ENCODE results near the gene RGS9. TPM values are rescaled to one million over a fixed set of nuclear protein-coding genes. Genes with fewer than 3 reads are reported as not detected.

Gene RGS9
- total RNA-seq, 1 experiment from 2014 or later = 1.1 TPM

DNA sequence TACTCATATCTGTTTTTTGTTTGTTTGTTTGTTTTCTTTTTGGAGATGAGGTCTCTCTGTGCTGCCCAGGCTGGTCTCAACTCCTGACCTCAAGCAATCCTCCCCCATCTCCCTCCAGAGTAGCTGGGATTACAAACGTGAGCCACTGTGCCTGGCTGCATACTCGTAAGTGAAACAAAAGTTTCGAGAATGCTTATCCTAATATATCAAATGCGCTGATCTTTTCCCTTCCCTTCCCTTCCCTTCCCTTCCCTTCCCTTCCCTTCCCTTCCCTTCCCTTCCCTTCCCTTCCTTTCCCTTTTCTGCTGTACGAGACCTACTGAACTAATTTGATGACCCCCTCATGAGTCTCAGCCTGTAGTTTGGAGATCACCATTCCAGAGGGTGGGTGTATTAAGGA lies 122.1 kb downstream of the RGS9 start:
- no peak for DNase-seq (ENCODE audit: low read depth)

DNA sequence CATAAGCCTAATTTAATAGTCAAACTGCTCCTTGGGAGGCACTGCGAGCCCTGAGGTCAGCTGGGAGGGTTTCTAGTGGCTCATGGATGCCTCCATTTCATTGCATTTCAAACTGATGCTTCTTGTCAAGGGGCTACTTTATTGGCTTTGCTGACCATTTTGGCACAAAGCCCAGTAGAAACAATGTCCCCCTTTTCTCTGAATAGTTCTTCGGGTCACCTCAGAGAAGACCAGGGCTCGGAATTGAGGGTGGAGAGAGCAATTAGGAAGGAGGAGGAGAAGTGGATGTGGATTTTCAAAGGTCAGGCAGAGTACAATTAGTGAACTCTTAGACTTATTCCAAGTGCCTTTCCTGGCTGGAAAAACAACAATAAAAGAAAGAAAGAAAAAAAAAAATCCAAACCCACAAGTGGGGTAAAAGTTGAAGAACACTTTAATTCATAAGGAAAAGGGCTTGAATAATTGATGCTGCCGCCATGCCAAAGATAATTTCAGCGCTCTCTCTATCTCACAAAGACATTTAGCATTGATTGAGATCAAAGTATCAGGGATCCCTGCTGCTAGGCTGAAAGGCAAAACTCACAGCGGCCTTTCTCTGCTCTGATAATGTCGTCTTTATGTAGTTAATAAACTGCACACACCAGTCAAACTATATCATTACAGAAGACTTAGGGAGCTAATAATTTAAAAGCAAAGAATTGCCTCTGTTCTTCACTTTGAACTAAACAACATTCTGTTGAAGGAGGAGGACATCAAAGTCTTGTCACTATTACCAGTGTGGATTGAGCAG lies 122.7 kb downstream of the RGS9 start:
- no peak for DNase-seq (ENCODE audit: low read depth)

DNA sequence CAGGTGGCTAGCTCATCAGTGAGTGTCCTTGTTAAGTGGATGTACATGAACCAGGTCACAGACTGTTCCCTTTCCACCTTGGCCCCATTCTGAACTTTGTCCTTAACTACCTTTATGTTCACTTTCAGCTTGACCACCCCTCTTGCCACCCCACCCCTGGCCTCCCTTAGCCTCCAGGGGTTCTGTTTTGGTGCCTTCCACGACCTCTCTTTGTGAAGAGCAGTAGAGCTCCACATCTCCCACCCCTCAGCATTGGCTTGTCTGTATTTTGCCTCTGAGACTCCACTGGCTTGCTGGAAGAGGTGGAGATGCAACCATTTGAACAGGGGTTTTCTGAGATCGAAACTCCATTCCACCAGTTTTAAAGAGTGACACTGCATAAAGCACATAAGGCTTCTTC lies 123.5 kb downstream of the RGS9 start:
- no peak for DNase-seq (ENCODE audit: low read depth)

DNA sequence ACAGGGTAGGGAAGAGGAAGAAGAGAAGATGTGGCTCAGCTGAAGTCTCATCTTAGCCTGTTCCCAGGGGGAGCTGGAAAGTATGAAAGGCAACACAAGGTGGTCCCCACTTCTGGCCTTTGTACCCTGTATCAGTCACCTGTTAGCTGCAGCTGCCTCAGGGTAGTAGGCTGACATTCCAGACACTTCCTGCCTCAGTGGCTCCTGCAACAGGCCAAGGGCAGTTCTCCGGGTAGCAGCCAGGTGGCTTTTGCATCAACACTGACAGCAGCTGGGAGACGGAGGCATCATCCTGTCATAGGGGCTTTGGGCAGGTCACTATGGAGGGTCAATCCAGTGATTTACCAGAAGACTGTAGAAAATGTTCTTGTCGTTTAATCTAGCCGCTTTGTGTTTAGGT lies 124.0 kb downstream of the RGS9 start:
- no peak for DNase-seq (ENCODE audit: low read depth)

DNA sequence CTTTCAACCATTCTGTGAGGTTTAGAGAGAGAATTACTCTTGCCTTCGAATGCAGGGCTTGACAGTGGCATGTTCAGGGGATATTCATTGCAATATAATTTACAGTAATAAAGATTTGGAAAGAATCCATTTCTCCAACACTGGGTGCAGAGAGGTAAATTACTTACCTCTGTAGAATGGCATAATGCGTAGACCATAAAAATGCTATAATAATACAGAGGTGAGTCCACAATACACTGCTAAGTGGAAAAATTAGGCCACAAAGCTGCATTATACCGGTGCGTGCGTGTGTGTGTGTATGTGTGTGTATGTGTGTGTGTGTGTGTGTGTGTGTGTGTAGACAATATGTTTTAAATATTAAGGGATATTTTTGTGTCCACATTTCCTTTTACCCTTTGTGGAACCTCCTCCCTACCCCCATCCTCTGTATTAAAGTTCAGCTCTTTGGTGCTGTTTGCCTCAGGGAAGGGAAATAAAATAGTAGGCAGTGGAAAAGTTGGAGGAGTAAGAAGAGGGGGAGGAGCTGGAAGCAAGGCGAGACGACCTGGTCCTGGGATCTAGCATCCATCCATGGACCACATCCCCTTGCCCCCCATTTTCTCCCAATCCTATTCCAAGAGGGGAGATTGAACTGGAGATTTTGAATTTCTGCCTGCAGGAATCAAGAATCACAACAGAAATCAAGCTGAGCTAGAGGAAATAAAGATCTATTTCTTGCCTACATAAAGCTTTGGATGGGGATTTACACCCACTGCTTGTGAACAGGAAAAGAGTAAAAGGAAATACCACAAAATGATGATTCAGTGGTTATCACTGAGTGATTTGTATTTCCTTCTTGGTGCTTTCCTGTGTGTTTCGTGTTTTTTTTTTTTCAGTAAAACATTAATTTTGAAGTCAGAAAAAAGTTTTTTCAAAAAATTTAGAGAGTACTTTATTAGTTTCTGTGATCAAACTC lies 124.8 kb downstream of the RGS9 start:
- peak; percentile 13 for DNase-seq (ENCODE audit: low read depth)

DNA sequence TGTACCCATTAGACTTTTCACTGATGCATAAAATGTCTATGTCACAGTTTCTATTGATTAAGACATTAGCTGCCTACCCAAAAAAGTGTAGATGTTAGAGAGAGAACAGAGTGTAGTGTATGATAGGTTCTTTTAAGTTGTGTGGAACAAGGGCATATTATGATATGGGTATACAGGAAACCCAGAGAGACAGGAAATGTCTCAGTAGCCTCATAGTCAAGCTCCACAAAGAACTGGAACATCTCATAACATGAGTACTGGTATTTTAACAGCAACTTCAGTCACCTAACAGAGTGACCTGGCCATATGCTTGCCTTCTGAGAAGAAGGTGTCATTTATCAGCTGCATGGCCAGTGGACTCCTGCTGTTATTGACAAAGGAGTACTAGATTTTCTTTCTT lies 128.1 kb downstream of the RGS9 start:
- DNase-seq (ENCODE audit: low read depth) = no peak

DNA sequence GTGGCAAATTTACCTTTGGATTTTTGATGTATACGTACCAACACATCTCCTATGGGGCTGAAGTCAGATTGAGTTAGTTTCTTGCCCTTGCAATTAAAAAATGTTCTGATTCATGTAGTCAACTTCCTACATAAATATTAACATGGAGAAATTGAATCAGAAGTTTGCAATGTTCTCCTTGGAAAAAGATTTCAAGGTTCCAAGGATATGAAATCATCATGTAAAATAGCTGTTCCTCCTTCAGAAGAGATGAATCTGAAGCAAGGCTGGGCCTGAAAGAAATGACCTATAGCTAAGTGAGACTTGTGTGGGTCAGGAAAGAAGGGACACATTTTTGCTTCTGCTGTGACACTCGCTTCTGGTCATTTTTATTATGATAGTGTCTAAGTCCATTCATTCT lies 131.7 kb downstream of the RGS9 start:
- DNase-seq (ENCODE audit: low read depth) = no peak

DNA sequence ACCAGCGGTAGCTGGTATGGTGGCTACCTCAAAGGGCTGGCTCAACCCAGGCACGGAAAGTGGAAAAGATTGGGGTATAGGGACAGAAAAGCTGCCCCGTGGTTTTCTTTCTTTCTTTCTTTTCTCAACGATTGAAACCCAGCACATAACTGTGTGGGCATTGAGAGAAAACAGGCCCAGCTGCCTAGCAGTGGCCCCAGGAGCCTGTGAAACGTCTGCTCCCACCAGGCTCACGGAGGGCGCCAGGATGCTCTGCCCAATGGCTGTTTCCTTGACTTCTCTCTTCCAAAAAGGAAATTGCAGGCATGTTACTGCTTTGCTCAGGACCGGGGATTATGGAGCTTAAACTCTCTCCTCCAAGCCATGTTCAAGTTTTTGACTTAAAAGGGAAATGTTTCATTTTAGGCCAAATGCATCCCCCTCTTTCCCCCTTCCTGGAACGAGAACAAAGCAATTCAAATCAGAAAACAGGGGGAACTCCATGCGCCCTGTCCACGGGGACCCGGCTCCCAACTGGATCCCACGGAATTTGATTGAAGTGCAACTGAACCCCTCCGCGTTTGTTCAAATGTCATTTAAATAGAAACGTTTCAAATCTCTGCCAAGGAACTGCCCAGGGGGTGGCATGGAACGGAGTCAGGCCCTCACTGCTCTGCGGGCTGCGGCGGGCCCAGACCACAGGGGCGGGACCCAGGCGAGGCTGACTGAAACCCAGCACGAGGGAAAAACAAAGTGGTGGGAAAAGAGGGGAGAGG lies 133.5 kb downstream of the RGS9 start:
- no peak for DNase-seq (ENCODE audit: low read depth)

DNA sequence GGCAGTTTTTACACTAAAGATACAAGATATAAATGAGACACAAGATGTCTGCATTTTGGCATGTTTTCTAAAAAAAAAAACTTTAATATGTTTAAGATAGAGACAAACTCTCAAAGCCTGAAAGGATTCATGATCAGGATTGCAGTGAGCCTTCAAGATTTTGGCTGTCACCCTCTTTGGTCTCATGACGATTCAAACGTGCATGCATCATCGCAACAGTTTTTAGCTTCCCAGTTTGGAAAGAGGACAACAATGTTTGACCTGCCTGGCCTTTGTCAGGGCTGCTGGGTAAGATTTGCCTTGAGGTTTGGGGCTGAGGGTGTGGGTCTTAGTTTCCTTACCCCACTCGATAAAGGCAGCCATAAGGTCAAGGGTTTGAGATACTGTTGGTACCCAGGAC lies 134.1 kb downstream of the RGS9 start:
- no peak for DNase-seq (ENCODE audit: low read depth)

Other genes starting within 250 kb of the RGS9 start
- gene LRRC37A3, start 217.9 kb upstream of the RGS9 start, total RNA-seq (2014; rRNA removed; shearing (Covaris generic)) = 1.5 and 5.4 TPM in 2 replicates
- gene GNA13, start 80.6 kb upstream of the RGS9 start, total RNA-seq (2014; rRNA removed; shearing (Covaris generic)) = 41.9 and 43.5 TPM in 2 replicates